ENCODE measurements around the gene PXYLP1.

DNA sequence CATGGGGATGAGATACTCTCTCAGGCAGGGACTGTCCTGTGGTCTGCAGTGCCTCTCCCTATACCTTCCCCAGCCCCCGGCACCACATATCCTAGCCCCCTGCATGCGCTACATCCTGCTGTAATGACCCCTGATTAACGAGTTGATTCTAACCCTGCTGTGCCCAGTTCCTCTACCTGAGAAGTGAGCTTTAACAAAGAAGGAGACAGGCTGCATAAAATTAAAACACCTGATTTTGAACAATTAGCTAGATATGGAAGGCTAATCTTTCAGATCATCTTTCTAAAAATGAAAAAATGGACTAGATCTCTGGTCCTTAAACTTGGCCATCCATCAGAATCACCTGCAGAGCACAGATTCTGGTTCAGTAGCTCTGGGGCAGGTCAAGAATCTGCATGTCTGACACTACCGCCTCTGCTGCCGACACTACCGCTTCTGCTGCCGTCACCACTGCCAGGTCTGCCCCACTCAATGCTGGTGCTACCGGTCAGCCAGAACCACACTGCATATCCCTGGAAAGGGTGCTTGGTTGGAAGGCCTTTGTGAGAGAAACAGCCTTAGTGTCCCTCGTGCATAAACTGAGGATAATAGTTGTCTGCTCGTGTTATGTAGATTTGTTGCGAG is 103.1 kb downstream of the PXYLP1 start:
- TF ChIP-seq, protein P1, sequence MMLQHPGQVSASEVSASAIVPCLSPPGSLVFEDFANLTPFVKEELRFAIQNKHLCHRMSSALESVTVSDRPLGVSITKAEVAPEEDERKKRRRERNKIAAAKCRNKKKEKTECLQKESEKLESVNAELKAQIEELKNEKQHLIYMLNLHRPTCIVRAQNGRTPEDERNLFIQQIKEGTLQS (IDR thresholded peaks at IDR 0.05; ENCODE audit: insufficient read depth, low read depth, low read length), result no peak
- TF ChIP-seq SP1 (IDR thresholded peaks at IDR 0.05; ENCODE audit: low read depth, low read length) (no peak), CEBPB (IDR thresholded peaks at IDR 0.05; ENCODE audit: low read depth, low read length) (no peak), YY1 (IDR thresholded peaks at IDR 0.05; ENCODE audit: low read depth, low read length) (no peak)
- TF ChIP-seq, protein P2, sequence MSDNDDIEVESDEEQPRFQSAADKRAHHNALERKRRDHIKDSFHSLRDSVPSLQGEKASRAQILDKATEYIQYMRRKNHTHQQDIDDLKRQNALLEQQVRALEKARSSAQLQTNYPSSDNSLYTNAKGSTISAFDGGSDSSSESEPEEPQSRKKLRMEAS (IDR thresholded peaks at IDR 0.05), result no peak
